HG02943 (cell line): Measurements from ENCODE around the gene PLB1.

Experiments
- ATAC-seq: cut with Tn5 transposase; IDR thresholded peaks from one replicate; pipeline ENCODE4 v1.9.1; 2021; ENCODE audit warnings: mild to moderate bottlenecking, low read depth, moderate library complexity; ENCODE audit not compliant: unreplicated experiment

The PLB1 gene

DNA sequence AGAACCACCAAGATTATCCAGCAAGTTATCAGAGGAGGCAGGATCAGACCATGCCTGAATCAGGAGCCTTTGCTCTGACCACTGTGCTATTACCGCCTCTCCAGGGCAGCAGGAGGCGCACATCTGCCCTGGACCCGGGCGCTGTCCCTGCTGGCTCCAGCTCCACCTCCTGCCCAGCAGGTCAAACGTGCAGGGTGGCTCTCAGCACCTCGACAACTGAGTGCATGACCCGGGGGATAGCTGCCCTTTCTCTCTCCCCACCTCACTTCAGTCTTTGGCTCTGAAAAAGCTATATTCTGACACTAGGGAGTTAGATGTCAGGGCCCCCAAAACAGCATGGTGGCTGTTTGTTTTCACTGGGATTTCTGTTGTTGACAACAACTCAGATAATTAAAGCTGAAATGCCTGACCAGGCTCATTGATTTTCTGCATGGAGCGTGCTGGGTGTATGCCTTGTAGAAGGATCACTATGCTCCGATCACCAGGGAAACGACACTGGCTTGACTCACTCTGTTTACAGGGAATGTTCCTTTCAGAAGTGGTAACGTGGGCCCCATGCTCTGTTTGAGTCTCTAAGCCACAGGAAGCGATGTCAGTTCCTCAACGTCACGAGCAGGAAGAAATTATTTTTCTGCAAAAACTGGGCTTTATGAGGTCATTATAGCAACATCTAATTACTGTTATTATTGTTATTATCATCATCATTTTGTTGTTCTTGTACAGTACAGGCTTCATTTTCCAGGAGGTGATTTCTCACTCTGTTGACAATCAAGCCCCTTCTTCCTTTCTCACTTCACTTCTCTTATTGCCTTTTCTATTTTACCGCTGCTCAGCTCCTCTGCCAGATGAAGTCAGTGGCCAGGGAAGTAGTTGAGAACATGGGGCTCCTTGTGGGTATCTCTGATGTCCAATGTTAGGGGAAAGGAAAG lies 125.6 kb downstream of the PLB1 start:
- ATAC-seq = no peak

- ATAC-seq = no peak
These were observed 126.2 kb downstream of the PLB1 start for GRCh38 chr2:28622101-28622499.

DNA sequence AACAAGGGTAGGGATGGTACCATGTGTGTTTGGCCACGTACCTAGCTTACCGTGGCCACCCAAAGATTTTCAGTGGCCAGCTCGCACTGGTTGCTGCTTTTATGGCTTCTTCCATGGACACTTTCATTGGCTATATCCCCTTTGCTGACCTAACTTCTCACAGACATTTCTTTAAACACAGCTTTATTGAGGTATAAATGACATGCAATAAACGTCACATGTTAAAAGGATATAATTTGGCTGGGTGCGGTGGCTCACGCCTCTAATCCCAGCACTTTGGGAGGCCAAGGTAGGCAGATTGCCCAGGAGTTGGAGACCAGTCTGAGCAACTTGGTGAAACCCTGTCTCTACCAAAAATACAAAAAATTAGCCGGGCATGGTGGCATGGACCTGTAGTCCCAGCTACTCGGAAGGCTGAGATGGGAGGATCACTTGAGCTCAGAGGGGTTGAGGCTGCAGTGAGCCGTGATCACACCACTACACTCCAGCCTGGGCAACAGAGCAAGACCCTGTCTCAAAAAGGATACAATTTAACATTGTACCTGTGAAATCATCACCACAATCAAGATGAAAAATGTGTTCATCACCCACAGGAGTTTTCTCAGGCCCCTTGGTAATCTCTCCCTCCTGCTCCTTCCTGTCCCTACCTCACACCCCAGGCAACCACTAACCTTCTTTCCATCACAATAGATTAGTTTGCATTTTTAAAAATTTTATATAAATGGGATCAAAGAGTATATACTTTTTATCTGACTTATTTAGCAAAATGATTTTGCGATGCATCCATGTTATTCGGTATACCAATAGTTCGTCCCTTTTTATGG lies 127.9 kb downstream of the PLB1 start:
- no peak for ATAC-seq

DNA sequence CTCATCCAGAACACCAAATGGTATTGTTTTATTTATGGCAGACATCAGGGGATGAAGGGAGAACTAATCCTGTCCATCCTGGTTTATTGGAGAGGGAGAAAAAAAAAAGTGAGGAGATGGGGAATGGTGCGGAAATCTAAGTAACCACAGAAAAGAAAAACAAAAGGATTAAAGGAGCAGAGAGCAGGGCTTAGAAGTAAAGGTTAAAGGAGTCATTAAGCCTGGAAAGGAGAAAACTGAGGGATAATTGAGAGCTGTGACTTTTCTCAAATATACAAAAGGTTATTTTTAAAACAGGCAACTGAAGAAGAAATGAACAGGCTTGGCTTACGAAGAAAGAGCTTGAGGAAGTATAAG lies 128.6 kb downstream of the PLB1 start:
- no peak for ATAC-seq

DNA sequence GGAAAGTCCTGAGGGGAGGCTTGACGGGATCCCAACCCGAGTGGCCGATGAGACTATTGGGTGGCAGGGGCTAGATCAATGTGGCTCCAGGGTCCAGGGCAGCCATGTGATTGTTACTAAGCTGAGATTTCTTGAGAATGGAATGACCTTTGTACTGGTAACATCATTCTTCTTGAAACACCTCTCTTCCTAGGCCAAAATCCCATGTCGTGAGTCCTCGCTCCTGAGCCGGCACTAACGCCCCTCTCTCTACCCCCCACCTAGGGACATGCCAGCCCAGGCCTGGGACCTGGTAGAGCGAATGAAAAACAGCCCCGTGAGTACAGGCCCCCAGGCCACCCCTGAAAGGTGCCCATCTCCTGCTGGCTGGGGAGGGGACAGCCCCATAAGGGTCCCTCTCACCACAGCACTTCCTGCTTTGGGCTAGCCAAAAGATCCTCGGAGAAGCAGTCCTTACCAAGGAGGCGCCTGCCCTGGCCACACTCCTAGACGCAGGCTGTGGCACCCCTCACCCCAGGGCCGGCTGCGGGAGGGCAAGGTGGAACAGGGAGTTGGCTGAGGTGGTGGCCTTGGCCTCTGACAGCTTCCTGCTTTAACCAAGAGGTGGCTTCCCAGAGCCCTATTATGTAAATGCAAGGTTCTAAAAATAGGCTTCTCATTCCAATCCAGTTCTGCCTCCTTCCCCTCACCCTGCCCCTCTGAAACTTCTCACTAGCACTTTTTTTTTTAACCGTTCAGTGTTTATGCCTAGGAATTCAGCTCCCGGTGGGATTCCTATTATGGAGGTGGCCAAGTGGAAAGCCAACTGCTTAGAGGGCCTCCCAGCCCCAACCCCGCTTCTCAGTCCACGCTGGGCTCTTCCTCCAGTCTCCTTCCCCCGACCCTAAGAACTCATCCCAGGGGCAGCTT lies 129.2 kb downstream of the PLB1 start:
- ATAC-seq = no peak

- ATAC-seq = no peak
These were observed 130.5 kb downstream of the PLB1 start for GRCh38 chr2:28626376-28626775.

- ATAC-seq = no peak
These were observed 131.1 kb downstream of the PLB1 start for GRCh38 chr2:28626891-28627421.

DNA sequence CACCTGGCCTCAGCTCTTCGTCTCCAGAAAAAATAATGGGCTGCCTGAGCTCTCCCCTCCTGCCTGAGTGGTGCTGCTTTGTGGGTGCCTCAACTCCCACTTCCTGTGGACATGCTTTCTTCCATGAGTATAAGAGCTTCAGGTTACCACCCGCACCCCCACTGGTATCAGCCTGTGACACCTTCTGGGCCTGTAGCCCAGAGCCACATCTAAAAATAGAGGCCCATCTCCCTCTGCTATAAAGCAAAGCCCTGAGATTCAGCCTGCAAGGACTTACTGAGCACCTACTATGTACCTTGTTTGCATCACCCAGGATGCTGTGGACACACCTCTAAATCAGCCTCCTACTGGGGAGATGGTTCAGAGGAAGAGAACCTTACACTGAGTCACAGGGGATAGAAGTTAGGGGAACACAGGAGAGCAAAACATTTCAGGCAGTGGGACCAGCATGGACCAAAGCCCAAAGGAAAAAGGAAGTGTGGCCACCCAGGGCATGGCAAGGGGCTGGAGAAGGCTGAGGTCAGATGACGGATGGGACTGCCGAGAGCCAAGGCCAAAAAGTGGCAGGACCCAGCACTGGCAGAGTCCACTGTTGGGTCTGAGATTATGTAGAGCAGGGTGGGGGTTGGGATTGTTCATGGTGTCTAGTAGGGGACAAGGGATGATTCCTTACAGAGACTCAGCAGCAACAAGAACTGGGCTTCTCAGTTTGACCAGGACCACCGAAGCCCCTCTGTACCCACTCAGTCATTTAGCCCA lies 132.0 kb downstream of the PLB1 start:
- no peak for ATAC-seq

DNA sequence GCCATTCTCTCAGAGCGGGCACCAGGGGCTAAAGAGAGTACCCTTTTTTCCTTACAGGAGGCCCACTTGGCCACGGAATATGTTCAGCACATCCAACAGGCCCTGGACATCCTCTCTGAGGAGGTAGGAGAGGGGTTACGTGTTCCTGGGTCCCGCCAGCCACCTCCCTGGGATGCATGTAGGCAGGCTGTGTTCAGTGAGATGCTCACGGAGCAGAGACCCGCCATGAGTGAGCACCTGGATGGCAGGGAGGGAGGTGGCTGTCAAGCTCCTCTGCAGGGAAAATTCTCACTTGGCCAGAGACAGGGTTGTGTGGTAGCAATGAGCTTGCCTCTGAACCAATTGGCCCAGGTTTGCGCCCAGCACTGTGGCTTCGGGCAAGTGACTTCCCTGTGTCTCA lies 132.6 kb downstream of the PLB1 start:
- no peak for ATAC-seq

- ATAC-seq = no peak
These were observed 133.1 kb downstream of the PLB1 start for GRCh38 chr2:28628987-28629386.

DNA sequence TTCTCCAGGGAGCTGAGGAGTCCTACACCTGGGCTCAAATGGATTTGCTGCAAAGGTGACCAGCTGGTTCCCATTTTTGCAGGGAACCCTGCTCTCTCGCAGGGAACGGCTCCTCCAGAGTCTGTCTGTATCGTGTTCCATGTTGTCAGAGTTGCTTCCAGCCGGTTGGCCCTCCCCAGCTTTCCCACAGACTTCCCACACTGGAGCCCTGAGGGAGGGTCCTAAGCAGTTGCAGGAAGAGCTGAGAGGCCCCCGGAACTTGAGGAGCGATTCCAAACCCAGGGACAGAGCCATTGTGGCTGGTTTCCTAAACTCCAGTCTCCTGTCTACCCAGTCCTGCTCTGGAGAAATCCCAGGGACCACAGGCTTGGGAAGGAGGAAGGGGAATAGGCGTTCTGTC lies 134.1 kb downstream of the PLB1 start:
- ATAC-seq = no peak

DNA sequence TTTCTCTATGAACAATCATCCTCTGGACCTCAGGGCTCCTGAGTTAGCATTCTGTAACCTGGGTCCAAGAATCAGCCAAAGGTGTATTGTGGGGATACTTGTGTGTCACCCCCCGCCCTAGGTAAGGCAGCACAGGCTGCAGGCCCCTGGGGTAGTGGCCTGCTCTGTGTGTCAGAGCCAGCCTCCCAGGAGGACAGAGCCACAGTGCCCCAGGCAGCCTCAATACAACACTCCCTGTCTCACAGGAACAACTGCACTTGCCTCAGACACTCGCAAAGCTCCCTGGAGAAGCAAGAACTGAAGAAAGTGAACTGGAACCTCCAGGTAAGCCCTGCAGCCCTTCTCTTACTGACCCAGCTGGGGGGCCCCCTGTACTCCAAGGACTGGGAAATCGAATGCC lies 134.5 kb downstream of the PLB1 start:
- no peak for ATAC-seq

DNA sequence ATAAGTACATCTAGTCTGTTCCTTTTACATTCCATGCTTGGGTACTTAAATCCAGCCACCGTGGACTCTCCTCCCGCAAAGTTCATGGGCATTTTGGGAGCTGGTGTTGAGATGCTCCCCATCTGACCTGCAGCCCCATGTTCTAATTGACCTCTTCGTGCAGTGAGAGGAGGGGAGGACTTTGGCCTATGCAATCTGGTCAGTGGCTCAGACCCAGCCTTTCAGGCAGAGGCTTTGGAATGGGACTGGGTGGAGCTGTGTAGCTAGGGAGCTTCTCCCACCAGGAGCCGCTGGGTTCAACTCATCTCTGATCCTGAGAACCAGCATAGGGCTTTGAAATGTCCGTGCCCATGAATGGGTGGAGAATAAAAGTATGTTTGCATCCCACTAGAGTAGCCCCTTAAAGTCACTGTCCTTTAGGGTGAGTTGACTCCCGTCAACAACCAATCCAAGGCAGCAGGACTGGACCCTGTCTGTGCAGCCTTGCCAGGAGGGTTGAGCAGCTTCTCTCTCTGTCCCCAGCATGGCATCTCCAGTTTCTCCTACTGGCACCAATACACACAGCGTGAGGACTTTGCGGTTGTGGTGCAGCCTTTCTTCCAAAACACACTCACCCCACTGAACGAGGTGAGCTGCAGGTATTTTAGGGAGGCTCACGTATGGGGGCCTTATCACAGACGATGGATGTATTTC lies 135.8 kb downstream of the PLB1 start:
- ATAC-seq = no peak

GRCh38 chr2:28632791-28633190 lies 136.9 kb downstream of the PLB1 start:
- ATAC-seq = no peak

DNA sequence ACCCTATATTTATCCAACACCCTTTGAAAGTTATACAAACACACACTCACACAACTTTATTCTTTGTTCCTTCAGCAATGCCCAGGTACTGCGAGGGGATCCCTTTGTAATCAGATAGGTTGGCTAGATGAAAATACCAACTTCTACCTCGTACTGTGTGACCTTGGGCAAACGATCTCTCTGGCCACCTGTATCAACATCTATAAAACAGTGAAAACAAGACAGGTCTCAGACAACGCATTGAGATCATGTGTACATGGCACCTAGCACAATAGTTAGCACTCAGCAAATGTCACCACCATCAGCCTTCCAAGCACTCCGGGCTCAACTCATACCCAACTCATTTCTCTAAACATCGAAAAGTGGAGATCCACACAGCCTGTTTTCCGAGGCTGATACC lies 137.3 kb downstream of the PLB1 start:
- no peak for ATAC-seq

DNA sequence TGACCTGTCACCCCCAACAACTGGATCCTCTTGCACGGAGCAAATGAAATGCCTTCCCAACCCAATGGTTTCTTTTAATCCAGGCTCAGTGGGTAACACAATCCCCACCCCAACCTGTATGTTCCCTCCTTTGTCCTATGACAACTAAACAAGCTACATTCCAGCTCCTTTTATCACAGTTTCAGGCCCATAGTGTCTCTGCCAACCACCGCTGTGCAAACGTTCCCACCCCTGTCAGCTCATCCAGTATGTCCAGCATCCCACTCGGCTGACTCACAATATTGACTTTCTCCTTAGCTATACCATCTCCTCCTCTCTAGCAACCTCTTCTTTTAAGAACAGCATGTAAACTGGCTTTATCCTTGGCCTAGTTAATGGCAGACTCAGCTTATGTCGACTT lies 137.9 kb downstream of the PLB1 start:
- no peak for ATAC-seq

DNA sequence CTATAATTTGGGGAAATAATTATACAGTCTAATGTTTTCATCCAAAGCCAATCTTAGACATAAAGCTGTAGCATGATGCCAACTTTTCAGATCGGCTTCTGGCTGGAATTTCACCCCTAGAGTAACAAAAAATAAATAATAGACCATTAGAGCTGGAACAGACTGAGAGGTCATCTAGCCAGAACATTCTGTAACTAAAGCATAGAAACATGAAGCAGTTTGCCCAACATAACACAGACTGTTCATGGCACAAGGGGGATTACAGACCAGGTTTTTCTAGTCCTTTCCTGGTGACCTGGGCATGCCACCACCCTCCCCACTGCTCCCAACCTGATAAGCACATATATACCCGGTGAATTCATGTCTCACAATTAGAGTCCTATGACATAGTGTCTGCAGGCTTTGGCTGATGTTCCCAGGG lies 139.3 kb downstream of the PLB1 start:
- no peak for ATAC-seq

GRCh38 chr2:28636491-28636890 lies 140.6 kb downstream of the PLB1 start:
- ATAC-seq = no peak
